ENCODE results near the gene MDC1. TPM values are rescaled to one million over a fixed set of nuclear protein-coding genes. Genes with fewer than 3 reads are reported as not detected.

The MDC1 gene
- total RNA-seq, 1 experiment from 2014 or later = 95.9 TPM

GRCh38 chr6:30742316-30743098 lies 25.4 kb upstream of the MDC1 start, which contains the start of gene FLOT1 (continued):
- TF ChIP-seq ZNF532 (CRISPR knock-in tag; IDR thresholded peaks at IDR 0.05; ENCODE audit: borderline replicate concordance) = no peak
- TF ChIP-seq ZBTB43 (CRISPR knock-in tag; IDR thresholded peaks at IDR 0.05) = no peak
- no peak for TF ChIP-seq MXD4 (CRISPR knock-in tag; IDR thresholded peaks at IDR 0.05; ENCODE audit: borderline replicate concordance)
- TF ChIP-seq ZNF219 (CRISPR knock-in tag; IDR thresholded peaks at IDR 0.05; ENCODE audit: borderline replicate concordance) = no peak
- no peak for TF ChIP-seq ATF1 (CRISPR knock-in tag; IDR thresholded peaks at IDR 0.05)
- TF ChIP-seq JUN (CRISPR knock-in tag; IDR thresholded peaks at IDR 0.05) = peak; percentile 77
- no peak for TF ChIP-seq TCF7 (CRISPR knock-in tag; IDR thresholded peaks at IDR 0.05; ENCODE audit: low read depth)
- no peak for TF ChIP-seq CTCF (IDR thresholded peaks at IDR 0.05)
- TF ChIP-seq GTF2I (CRISPR knock-in tag; conservative IDR thresholded peaks at IDR 0.05) = no peak
- TF ChIP-seq HMGXB4 (CRISPR knock-in tag; IDR thresholded peaks at IDR 0.05) = peak; percentile 40; the same call in 1 of the 2 replicates
- peak; percentile 58; the same call in 1 of the 2 replicates for TF ChIP-seq KAT7 (CRISPR knock-in tag; IDR thresholded peaks at IDR 0.05; ENCODE audit: borderline replicate concordance)
- peak; percentile 92 for TF ChIP-seq GABPB1 (CRISPR knock-in tag; IDR thresholded peaks at IDR 0.05)
- TF ChIP-seq SP1 (CRISPR knock-in tag; conservative IDR thresholded peaks at IDR 0.05) = peak; percentile 94
- no peak for TF ChIP-seq TP53 (CRISPR knock-in tag; IDR thresholded peaks at IDR 0.05)
- no peak; the same call in 1 of the 2 replicates for TF ChIP-seq ZNF425 (CRISPR knock-in tag; conservative IDR thresholded peaks at IDR 0.05)
- TF ChIP-seq FOXK1 (CRISPR knock-in tag; IDR thresholded peaks at IDR 0.05) = peak; percentile 87
- TF ChIP-seq JAZF1 (CRISPR knock-in tag; IDR thresholded peaks at IDR 0.05) = no peak
- TF ChIP-seq NR2C2 (CRISPR knock-in tag; IDR thresholded peaks at IDR 0.05) = no peak
- TF ChIP-seq PRDM15 (CRISPR knock-in tag; IDR thresholded peaks at IDR 0.05) = no peak
- TF ChIP-seq PREB (CRISPR knock-in tag; IDR thresholded peaks at IDR 0.05; ENCODE audit: borderline replicate concordance) = 0 out of 2 replicates have a peak, but pooled peaks have one; percentile 56
- TF ChIP-seq ZNF317 (CRISPR knock-in tag; IDR thresholded peaks at IDR 0.05; ENCODE audit: borderline replicate concordance, low read depth) = 0 out of 2 replicates have a peak, but pooled peaks have one; percentile 4
- no peak for TF ChIP-seq ZNF232 (CRISPR knock-in tag; IDR thresholded peaks at IDR 0.05)
